AG09309 (cell line): ENCODE measurements around the gene CCDC86.

Experiments used
- DNase-seq: peaks from one replicate; pipeline ENCODE4 v3.0.0-alpha.2; 2010; ENCODE audit warnings: low read depth
- H3K4me3 ChIP-seq: 2 replicates; pipeline ENCODE4 v1.5.1; 2011; ENCODE audit warnings: mild to moderate bottlenecking, low read depth, low read length, moderate library complexity; ENCODE audit not compliant: control insufficient read depth
- TF ChIP-seq, protein P1 (sequence below): IDR thresholded peaks from 2 replicates; pipeline ENCODE4 v1.5.1; 2011; ENCODE audit warnings: mild to moderate bottlenecking, low read depth, low read length, inconsistent platforms; ENCODE audit not compliant: insufficient read depth, control insufficient read depth; ENCODE audit errors: missing control alignments

The CCDC86 gene

DNA sequence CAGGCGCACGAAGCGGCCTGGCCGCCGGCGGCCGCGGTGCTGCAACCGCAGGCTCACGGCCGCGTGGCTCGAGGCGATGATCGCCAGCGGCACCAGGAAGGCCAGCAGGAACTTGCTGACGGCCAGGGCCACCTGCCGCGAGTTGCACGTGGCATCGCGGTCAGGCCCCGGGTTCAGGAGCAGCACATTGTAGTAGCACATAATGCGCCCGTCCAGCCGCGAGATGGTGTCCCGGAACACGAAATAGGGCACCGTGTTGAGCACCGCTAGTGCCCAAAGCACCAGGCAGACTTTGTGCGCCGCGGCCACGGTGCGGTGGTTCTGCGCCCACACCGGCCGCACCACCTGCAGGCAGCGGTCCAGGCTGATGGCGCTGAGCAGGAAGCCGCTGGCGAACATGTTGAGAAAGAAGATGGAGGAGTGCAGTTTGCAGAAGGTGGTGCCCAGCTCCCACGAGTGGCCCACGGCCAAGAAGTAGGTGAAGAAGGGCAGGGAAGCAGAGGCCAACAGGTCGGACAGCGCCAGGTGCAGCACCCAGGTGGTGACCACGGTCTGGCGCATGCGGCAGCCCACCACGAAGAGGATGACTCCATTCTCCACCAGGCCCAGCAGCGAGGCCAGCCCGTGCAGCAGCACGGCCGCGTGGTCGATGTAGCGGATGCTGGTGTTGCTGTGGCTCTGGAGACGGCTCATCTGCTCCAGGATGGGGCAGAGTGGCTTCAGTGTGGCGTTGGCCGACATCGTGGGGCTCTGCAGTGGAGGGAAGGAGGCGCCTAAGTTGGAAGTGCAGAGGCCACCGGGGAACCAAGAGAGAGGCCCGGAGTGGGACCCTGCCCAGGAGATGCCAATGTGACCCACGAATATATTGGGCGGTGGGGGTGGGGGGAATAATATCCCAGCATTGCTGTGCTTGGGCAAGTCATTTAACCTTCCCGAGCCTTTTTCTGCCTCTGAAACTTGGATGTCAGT is 11.4 kb downstream of the CCDC86 start:
- H3K4me3 ChIP-seq: no peak overlapping the region

DNA sequence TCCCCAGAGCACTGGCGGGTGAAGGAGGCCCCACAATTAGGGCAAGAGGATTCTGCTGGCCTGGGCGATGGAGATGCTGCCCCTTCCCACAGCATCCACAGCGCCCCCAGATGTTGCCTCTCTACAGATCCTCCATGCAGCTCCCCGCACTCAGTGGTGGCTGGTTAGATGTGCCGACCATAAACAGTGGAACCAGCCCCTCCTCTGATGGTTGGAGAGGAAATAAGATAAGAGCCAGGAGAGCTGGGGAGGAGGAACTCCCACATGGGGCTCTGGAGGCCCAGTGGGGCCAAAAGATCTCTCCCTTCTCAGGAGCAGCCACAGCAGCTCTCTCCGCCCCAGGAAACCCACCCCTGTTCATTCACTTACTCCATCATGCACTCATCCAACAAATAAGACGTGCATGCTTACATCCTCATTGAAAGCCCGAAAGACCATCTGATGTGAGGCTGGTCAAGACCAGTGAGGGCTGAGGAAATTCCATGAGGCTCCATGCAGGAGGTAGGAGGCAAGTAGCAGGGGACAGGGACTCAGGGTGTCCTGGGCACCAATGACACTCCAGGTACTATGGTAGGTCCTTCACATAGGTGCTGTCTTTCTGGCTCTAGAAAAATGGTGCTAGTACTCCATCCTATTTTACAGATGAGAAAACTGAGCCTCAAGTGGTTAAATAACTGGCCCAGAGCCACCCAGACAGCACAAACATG is 12.4 kb downstream of the CCDC86 start:
- TF ChIP-seq, protein P1, sequence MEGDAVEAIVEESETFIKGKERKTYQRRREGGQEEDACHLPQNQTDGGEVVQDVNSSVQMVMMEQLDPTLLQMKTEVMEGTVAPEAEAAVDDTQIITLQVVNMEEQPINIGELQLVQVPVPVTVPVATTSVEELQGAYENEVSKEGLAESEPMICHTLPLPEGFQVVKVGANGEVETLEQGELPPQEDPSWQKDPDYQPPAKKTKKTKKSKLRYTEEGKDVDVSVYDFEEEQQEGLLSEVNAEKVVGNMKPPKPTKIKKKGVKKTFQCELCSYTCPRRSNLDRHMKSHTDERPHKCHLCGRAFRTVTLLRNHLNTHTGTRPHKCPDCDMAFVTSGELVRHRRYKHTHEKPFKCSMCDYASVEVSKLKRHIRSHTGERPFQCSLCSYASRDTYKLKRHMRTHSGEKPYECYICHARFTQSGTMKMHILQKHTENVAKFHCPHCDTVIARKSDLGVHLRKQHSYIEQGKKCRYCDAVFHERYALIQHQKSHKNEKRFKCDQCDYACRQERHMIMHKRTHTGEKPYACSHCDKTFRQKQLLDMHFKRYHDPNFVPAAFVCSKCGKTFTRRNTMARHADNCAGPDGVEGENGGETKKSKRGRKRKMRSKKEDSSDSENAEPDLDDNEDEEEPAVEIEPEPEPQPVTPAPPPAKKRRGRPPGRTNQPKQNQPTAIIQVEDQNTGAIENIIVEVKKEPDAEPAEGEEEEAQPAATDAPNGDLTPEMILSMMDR: no peak
- H3K4me3 ChIP-seq: no peak overlapping the region
- DNase-seq: no peak

More for the DNA sequence above, 11.4 kb downstream of the CCDC86 start:
- no peak for DNase-seq
- TF ChIP-seq, protein P1: no peak

DNA sequence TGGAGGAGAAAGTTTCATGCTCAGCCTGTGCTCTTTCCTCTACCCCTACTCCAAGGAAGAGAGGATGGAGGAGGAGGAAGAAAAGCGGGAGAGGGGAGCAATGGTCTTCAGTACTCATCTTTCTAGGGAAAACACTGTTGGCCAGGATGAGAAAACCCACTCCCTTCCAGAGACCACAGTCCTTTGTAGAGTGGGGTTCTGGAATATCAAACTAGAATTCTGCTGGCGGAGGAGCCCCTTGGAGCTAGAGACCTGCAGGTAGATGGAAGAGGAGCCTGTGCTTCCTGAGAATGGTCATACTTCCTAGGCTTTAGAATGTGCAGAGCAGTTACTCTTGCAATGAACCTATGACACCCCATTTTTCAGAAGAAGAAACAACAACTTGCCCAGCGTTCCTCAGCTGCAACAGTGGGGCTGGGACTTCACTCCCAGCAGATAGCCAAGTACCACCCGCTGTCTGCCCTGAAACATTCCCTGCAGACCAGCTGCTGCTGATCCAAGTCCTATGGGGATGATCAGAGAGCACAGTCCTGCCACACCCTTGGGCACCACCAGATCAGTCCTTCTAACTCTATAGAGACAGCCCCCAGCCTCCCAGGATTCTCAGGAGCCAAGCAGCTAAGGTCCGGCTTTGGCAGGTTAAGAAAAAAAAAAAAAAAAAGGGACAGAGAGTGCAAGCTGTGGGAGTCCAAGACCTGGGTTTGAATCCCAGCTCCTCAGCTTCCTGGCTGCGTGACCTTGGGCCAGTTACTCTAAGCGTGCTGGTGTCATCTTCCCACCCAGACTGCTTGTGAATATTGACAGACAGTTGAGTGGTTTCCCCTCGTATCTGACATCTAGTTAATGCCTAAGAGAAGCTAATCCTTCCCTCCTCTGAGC is 13.2 kb downstream of the CCDC86 start:
- TF ChIP-seq, protein P1: no peak
- H3K4me3 ChIP-seq: no peak overlapping the region
- DNase-seq: no peak

DNA sequence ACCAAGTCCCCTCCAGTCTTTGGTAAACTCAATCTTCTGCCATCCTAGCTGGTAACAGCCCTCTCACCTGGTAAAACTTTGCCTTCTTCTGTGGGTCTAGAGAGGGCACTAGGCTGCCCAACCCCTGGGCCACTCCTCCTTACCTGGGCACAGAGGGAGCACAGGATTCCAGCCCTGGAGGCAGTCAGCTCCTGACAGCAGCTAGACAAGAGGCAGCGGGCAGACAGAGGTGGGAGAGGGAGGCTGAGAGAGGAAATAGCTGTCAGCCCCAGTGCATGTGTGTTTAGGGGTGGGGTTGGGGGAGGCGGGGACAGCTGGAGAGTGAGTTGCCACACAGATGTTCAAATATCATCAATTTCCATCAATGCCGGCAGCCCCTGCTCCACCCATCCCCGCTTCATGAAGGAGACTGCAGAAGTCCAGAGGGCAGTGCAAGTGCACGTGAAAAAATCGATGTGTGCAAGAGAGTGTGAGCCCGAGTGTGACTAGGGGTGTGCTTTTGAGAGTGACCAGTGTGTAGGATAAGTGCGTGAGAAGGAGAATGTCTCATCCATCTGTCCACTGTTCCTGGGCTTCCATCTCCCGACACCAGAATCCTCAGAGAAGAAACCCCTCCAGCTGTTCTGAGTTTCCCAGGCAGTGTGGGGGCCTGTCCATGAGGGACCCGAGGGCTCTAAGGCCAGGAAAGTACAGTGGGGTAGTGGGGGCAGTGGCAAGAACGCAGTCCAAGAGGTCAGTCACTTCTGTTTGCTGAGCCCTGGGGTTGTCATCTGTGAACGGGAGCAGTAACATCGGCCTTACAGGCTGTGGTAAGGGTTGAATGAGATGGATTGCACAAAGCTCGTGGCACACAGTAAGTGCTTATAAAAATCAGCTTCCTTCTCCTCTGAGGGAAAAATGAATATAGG is 14.1 kb downstream of the CCDC86 start, which contains the start of gene PTGDR2:
PTGDR2 (minus strand) TSS at position 225 of the 908 bp plus-strand sequence. CDS start 2,228 bp downstream, outside the sequence.
- no peak for DNase-seq
- TF ChIP-seq, protein P1: no peak
- no peak within 1 kb of the TSS for H3K4me3 ChIP-seq

DNA sequence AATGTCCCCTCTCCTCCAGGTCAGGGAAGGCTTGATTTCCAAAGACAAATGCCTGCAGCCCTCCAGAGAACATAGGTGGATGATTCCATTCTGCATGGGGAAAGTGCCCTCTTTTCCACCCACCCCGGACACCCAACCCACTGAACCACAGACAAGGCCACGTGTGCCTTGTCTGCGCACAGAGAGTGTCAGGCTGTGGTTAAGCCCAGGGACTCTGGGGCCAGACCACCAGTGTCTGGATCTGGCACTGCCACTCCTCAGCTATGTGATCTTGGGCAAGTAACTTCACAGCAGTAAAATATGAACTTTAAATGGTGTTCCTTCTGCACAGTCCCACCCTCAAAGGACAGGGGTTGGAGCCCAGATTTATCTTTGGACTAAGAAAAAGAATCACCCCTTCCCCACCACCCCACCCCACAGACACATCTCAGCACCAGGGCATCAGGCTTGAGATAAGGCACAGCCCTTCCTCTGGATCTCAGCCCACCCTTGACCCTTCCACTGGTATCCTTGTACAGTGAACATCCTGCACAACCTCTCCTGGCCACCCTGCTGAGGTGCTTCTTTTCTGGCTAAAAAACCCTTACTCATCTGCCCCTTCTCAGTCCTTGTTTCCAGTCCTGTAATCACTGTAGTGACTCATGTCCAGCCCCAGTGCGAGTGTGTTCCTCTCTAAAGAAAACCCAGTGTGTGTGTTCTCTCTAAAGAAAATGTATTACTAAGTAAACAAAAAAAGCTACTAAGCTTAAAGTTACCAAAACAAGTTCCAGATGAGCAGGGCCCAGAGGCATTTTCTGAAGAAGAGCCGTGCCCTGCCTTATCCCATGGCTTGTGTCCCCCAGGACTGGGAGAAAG is 15.7 kb downstream of the CCDC86 start:
- TF ChIP-seq, protein P1: no peak
- H3K4me3 ChIP-seq: no peak overlapping the region
- DNase-seq: no peak
